Spleen (tissue), 7 donors: Measurements from ENCODE around the gene MAGED4B.

Source experiments
- CTCF ChIP-seq, 11 experiments: fragments of 200-600 bp in 7 of 11; fragments of 450-650 bp in 4 of 11; sonication (generic) in 4 of 11; IDR thresholded peaks in 8 of 11; conservative IDR thresholded peaks in 3 of 11; 1 replicate in 7 of 11; 2 replicates in 4 of 11; pipeline versions ENCODE4 v1.4.0 to v1.8.0; 2016 to 2021; ENCODE audit warnings: antibody characterized with exemption in 11 of 11, inconsistent platforms in 4 of 11, mild to moderate bottlenecking in 1 of 11
- POLR2A ChIP-seq, 3 donors: fragments of 450-650 bp; IDR thresholded peaks; one replicate each; pipeline ENCODE4 v1.5.1; 2017; ENCODE audit warnings: antibody characterized with exemption in 3 of 3, mild to moderate bottlenecking in 1 of 3
- POLR2AphosphoS5 ChIP-seq, 3 donors: sonication (generic); formaldehyde crosslinking; IDR thresholded peaks; one replicate each; pipeline ENCODE4 v1.5.1; 2017; ENCODE audit warnings: antibody characterized with exemption in 3 of 3
- donor health status: DM: no; HTN: no; CAD: no; lungs with moderate emphysema.
- donor health status: DM: no; HTN: no; CAD: no.
- donor health status: DM: no; HTN: no; CAD: no.

DNA sequence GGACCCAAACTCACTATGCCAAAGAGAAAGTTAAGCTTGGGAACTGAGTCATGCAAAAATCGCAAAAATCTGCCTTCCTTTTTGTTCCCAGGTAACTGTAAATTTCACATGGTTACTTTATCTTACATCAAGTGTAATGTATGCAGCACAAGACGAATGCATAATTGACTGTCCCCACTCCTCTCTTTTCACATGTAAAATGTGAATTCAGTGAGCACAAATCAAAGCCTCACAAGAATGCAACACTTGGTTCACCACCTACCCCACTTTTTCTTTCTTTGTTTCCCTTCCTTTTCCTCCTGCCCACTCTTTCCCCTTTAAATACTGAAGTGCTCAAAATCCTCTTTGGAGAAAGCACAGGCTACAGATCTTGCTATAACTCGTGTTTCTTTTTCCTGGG lies 53.2 kb downstream of the MAGED4B start:
- TF ChIP-seq POLR2AphosphoS5 (IDR thresholded peaks at IDR 0.05) (no peak), POLR2A (IDR thresholded peaks at IDR 0.05) (no peak), CTCF (IDR thresholded peaks at IDR 0.05 in 8 of 11, conservative IDR thresholded peaks at IDR 0.05 in 3 of 11) (no peak)
